ENCODE results near the gene NOD1.

Gene NOD1

DNA sequence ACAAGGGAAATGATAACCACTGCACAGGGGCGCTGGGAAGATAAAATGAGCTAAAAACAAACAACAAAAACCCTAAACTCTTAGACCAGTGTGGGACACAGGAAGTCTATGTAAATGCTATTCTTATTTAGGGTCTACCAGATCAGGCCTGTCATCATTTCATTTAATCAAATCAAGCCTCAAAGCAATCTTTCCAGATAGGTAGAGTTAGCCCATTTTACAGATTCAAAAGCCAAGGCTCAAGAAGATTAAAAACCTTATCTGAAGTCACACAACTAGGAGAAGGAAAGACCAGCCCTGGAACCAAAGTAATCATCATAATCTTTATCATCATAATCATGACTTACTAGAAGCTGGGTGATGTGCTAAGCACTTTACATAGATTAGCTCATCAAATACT is 4.7 kb downstream of the NOD1 start:
- H3K9me3 ChIP-seq (ENCODE audit: low read depth, low read length) = no peaks in the 10 kb centered on the region
- no peak overlapping the region for H3K4me3 ChIP-seq
- no peak overlapping the region for H3K27ac ChIP-seq
- H3K9ac ChIP-seq (ENCODE audit: insufficient read length) = no peak overlapping the region
- no peak for TF ChIP-seq EZH2 (IDR thresholded peaks at IDR 0.05)
- TF ChIP-seq FOXP2 (optimal IDR thresholded peaks at IDR 0.05; ENCODE audit: control extremely low read depth, extremely low read length, insufficient read depth) = no peak
- no peak for TF ChIP-seq POLR2AphosphoS5 (IDR thresholded peaks at IDR 0.05; ENCODE audit: borderline replicate concordance, low read depth, low read length)
- DNase-seq (ENCODE audit: low read depth, low spot score) = no peak
- H3K36me3 ChIP-seq (ENCODE audit: insufficient read depth, low read length) = no peaks in the 10 kb centered on the region

DNA sequence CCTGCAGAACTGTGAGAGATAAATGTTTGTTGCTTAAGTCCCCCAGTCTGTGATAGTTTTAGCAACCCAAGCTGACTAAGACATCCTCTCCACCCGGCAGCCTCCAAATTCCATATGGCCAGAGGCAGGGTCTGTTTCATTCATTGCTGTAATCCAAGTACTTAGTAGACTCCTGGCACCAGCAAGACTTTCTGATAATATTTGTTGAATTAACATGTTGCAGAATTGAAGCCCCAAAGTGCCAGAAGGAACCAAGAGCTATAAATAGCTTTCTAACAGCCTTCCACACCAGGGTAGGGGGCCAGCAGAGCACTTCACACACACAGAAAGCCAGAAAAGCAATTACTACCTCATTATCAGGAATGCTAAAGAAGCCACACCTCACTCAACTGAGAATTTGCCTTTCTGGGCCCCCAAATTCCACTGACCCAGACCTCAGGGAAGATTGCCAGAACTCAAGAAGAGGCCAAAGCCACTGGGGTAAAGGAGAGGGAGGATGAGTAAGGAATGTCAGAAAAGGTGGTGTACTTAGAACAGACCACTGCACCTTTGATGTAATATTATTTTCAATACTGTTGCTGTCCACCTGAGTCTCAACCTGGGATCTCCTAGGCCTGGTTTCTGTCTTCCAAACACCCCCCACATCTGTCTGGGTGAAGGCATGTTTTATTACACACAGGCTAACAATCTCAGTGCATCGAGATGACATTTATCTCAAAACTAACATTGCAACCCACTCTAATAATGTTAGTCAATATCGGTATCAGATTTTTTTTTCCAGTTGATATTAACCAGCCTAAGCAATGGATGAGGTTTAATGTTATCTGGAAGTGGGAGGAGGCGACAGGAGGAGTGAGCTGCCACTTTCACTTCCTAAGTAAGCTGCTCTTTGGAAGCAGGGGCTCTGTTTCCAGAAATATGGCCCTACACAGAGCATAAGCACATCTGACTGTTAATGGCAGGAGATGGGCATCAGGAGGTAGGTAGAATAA is 5.5 kb downstream of the NOD1 start:
- Histone ChIP-seq H3K9ac (ENCODE audit: insufficient read length) (no peak overlapping the region), H3K27ac (no peak overlapping the region), H3K36me3 (ENCODE audit: insufficient read depth, low read length) (no peaks in the 10 kb centered on the region), H3K4me3 (no peak overlapping the region), H3K9me3 (ENCODE audit: low read depth, low read length) (no peaks in the 10 kb centered on the region)
- no peak for TF ChIP-seq POLR2AphosphoS5 (IDR thresholded peaks at IDR 0.05; ENCODE audit: borderline replicate concordance, low read depth, low read length)
- no peak for TF ChIP-seq EZH2 (IDR thresholded peaks at IDR 0.05)
- no peak for TF ChIP-seq FOXP2 (optimal IDR thresholded peaks at IDR 0.05; ENCODE audit: control extremely low read depth, extremely low read length, insufficient read depth)
- no peak for DNase-seq (ENCODE audit: low read depth, low spot score)

DNA sequence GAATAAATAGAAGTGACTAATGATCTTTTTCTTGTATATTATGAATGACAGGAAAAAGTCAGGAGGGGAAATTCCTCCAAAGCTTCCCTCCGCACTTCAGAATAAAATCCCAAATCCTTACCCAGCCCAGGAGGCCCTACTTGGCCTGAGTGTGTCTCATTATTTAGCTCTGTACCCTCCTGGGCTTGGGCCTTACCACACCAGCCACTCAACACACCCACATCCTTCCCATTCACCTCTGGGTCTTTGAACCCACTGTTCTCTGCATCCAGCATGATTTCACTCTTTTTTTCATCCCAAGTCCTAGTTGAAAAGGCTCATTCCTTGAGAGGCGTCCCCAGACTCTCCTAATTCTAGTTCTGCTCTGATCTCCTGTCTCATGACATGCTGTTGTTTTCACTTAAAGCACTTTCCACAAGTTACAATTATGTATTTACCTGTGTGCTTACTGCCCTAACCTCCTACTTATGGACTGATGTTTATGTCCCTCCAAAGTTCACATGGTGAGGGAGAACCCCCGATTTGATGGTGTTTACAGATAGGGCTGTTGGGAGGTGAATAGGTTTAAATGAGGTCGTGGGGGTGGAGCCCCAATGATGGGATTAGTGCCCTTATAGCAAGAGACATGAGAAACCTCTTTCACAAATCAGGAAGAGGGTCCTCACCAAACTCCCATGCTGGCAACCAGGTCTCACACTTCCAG is 6.4 kb downstream of the NOD1 start:
- TF ChIP-seq POLR2AphosphoS5 (IDR thresholded peaks at IDR 0.05; ENCODE audit: borderline replicate concordance, low read depth, low read length) = no peak
- no peak for DNase-seq (ENCODE audit: low read depth, low spot score)
- Histone ChIP-seq H3K27ac (no peak overlapping the region), H3K36me3 (ENCODE audit: insufficient read depth, low read length) (no peaks in the 10 kb centered on the region), H3K4me3 (no peak overlapping the region), H3K9me3 (ENCODE audit: low read depth, low read length) (no peaks in the 10 kb centered on the region), H3K9ac (ENCODE audit: insufficient read length) (no peak overlapping the region)

GRCh38 chr7:30471205-30471604 is 7.4 kb downstream of the NOD1 start:
- no peaks in the 10 kb centered on the region for H3K9me3 ChIP-seq (ENCODE audit: low read depth, low read length)
- no peak overlapping the region for H3K27ac ChIP-seq
- no peak for DNase-seq (ENCODE audit: low read depth, low spot score)
- H3K4me3 ChIP-seq = no peak overlapping the region
- no peak overlapping the region for H3K9ac ChIP-seq (ENCODE audit: insufficient read length)
- H3K36me3 ChIP-seq (ENCODE audit: insufficient read depth, low read length) = no peaks in the 10 kb centered on the region
- TF ChIP-seq POLR2AphosphoS5 (IDR thresholded peaks at IDR 0.05; ENCODE audit: borderline replicate concordance, low read depth, low read length) (no peak), FOXP2 (optimal IDR thresholded peaks at IDR 0.05; ENCODE audit: control extremely low read depth, extremely low read length, insufficient read depth) (no peak), EZH2 (IDR thresholded peaks at IDR 0.05) (no peak)

- H3K27ac ChIP-seq = no peak overlapping the region
- no peaks in the 10 kb centered on the region for H3K9me3 ChIP-seq (ENCODE audit: low read depth, low read length)
- no peak overlapping the region for H3K4me3 ChIP-seq
- H3K36me3 ChIP-seq (ENCODE audit: insufficient read depth, low read length) = no peaks in the 10 kb centered on the region
- DNase-seq (ENCODE audit: low read depth, low spot score) = no peak
- H3K9ac ChIP-seq (ENCODE audit: insufficient read length) = no peak overlapping the region
- TF ChIP-seq EZH2 (IDR thresholded peaks at IDR 0.05) (no peak), FOXP2 (optimal IDR thresholded peaks at IDR 0.05; ENCODE audit: control extremely low read depth, extremely low read length, insufficient read depth) (no peak), POLR2AphosphoS5 (IDR thresholded peaks at IDR 0.05; ENCODE audit: borderline replicate concordance, low read depth, low read length) (no peak)
Measured at GRCh38 chr7:30470771-30471170, 7.8 kb downstream of the NOD1 start.

- no peak overlapping the region for H3K27ac ChIP-seq
- no peaks in the 10 kb centered on the region for H3K9me3 ChIP-seq (ENCODE audit: low read depth, low read length)
- DNase-seq (ENCODE audit: low read depth, low spot score) = no peak
- no peak overlapping the region for H3K4me3 ChIP-seq
- no peaks in the 10 kb centered on the region for H3K36me3 ChIP-seq (ENCODE audit: insufficient read depth, low read length)
- no peak overlapping the region for H3K9ac ChIP-seq (ENCODE audit: insufficient read length)
- TF ChIP-seq FOXP2 (optimal IDR thresholded peaks at IDR 0.05; ENCODE audit: control extremely low read depth, extremely low read length, insufficient read depth) (no peak), POLR2AphosphoS5 (IDR thresholded peaks at IDR 0.05; ENCODE audit: borderline replicate concordance, low read depth, low read length) (no peak), EZH2 (IDR thresholded peaks at IDR 0.05) (no peak)
Measured at GRCh38 chr7:30470163-30470770, 8.3 kb downstream of the NOD1 start.

DNA sequence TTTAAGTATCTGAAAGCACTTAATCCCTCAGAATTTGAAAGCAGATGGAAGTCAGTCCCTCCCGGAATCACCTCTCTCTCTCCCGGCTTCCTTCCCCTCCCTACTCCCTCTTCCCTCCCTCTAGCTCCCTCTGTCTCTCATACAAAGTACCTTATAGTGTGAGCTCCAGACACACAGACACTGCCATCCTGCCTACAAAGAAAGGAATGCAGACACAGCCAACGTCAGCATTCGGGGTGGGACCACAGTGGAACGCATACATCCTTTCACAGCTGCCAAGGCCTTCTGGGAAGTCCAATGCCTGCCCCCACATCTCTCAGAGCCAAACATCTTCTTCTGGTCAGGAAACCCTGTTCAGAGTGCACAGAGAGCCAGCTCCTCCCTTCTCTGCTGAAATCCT is 9.3 kb downstream of the NOD1 start:
- TF ChIP-seq EZH2 (IDR thresholded peaks at IDR 0.05) (no peak), POLR2AphosphoS5 (IDR thresholded peaks at IDR 0.05; ENCODE audit: borderline replicate concordance, low read depth, low read length) (no peak), FOXP2 (optimal IDR thresholded peaks at IDR 0.05; ENCODE audit: control extremely low read depth, extremely low read length, insufficient read depth) (no peak)
- no peak overlapping the region for H3K27ac ChIP-seq
- H3K9ac ChIP-seq (ENCODE audit: insufficient read length) = no peak overlapping the region
- no peaks in the 10 kb centered on the region for H3K9me3 ChIP-seq (ENCODE audit: low read depth, low read length)
- no peak overlapping the region for H3K4me3 ChIP-seq
- no peak for DNase-seq (ENCODE audit: low read depth, low spot score)
- H3K36me3 ChIP-seq (ENCODE audit: insufficient read depth, low read length) = no peaks in the 10 kb centered on the region

DNA sequence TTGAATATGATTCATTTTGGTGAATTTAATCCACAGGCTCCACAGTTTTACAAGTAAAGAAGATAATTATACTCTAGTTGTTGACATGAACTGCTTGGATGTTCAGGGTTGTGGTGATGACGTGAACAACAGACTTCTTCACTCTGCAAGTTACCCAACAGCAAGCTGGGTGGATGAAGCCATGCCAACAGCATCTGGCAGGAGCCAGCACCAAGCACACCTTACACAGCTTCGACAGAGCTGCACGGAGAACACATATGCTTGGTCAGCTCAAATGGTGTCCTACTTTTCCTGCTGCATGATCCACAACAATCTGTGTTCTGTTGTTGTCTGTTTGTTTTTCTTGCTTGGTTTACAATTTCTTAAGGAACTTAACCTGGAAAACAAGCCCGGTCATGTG is 9.8 kb downstream of the NOD1 start:
- no peak for TF ChIP-seq FOXP2 (optimal IDR thresholded peaks at IDR 0.05; ENCODE audit: control extremely low read depth, extremely low read length, insufficient read depth)
- no peak overlapping the region for H3K4me3 ChIP-seq
- H3K9ac ChIP-seq (ENCODE audit: insufficient read length) = no peak overlapping the region
- H3K36me3 ChIP-seq (ENCODE audit: insufficient read depth, low read length) = no peaks in the 10 kb centered on the region
- H3K27ac ChIP-seq = no peak overlapping the region
- DNase-seq (ENCODE audit: low read depth, low spot score) = no peak
- no peaks in the 10 kb centered on the region for H3K9me3 ChIP-seq (ENCODE audit: low read depth, low read length)

Data from SK-N-MC (cell line).